Stomach (tissue), 9 donors: ENCODE results near the gene USP3. TPM values are rescaled to one million over a fixed set of nuclear protein-coding genes. Genes with fewer than 3 reads are reported as not detected.

Experiments
- DNase-seq, 2 donors: peaks; one replicate each; pipeline versions ENCODE4 v3.0.0 to v3.0.0-alpha.2; 2013 to 2019
- H3K27ac ChIP-seq, 5 donors: fragments of 200-600 bp in 4 of 5; sonication (generic) in 4 of 5; one replicate each; pipeline ENCODE4 v1.5.1; 2013 to 2019; ENCODE audit warnings: mild to moderate bottlenecking in 1 of 5, moderate library complexity in 1 of 5
- H3K27me3 ChIP-seq, 3 donors: fragments of 200-600 bp; sonication (generic); one replicate each; pipeline ENCODE4 v1.5.1; 2017 to 2019; ENCODE audit warnings: mixed run types in 1 of 3
- H3K36me3 ChIP-seq, 4 donors: fragments of 200-600 bp; sonication (generic); 1 replicate in 3 of 4; 2 replicates in 1 of 4; pipeline ENCODE4 v1.5.1; 2016 to 2019
- H3K4me1 ChIP-seq, 4 donors: fragments of 200-600 bp; sonication (generic); one replicate each; pipeline ENCODE4 v1.5.1; 2016 to 2019
- H3K4me3 ChIP-seq, 4 donors: fragments of 200-600 bp; sonication (generic) in 3 of 4; one replicate each; pipeline ENCODE4 v1.5.1; 2016 to 2019; ENCODE audit warnings: mild to moderate bottlenecking in 1 of 4
- H3K9me3 ChIP-seq, 4 donors: fragments of 200-600 bp; sonication (generic); one replicate each; pipeline ENCODE4 v1.5.1; 2016 to 2019
- EP300 ChIP-seq: sonication (generic); formaldehyde crosslinking; IDR thresholded peaks from one replicate; pipeline ENCODE4 v1.6.1; 2017; ENCODE audit warnings: antibody characterized with exemption
- POLR2A ChIP-seq, 4 donors: fragments of 450-650 bp; IDR thresholded peaks; one replicate each; pipeline ENCODE4 v1.6.1; 2016; ENCODE audit warnings: antibody characterized with exemption in 4 of 4, control low read depth in 2 of 4, mild to moderate bottlenecking in 1 of 4, moderate library complexity in 1 of 4
- POLR2AphosphoS5 ChIP-seq, 3 donors: sonication (generic); formaldehyde crosslinking; IDR thresholded peaks; one replicate each; pipeline ENCODE4 v1.6.1; 2016; ENCODE audit warnings: antibody characterized with exemption in 3 of 3
- WGBS, 5 donors: extraction: QIAGEN DNeasy Blood & Tissue Kit in 3 of 5; methylation state at CpG; one replicate each; pipeline versions ENCODE4 v1.1.5 to v1.1.7; 2013 to 2018; 5-methylcytosine and 5-hydroxymethylcytosine counted together
- intact Hi-C: fragments of 100-400 bp; cut with DNase I; formaldehyde crosslinking; loops from one replicate; pipeline ENCODE4 v1.15.1; 2023; ENCODE audit warnings: low total_unique reads
- polyA plus RNA-seq, 3 donors: library from polyadenylated mRNA; stranded (reverse); fragments of 200-250 nt; gene quantifications; one replicate each; pipeline ENCODE4 v1.2.3, GENCODE V29; 2013
- total RNA-seq, 5 donors: library from RNA; depleted of rRNA; stranded (reverse); fragments of >200 nt; gene quantifications; one replicate each; pipeline versions ENCODE4 v1.1.0 to v1.2.3, GENCODE V29; 2014 to 2016
- TF ChIP-seq, protein P1 (sequence below), 7 experiments: fragments of 450-650 bp in 4 of 7; fragments of 200-600 bp in 3 of 7; sonication (generic) in 3 of 7; IDR thresholded peaks; one replicate each; pipeline ENCODE4 v1.5.1; 2016 to 2019; ENCODE audit warnings: antibody characterized with exemption in 7 of 7, control low read depth in 2 of 7, mild to moderate bottlenecking in 1 of 7
- donor health status: healthy with polysubstance abuse.
- donor health status: Bipolar disorder and iron deficiency.
- donor health status: healthy.

USP3 gene
- total and polyA plus RNA-seq, 8 donors: 10.5 to 174 (median 26.5) TPM

DNA sequence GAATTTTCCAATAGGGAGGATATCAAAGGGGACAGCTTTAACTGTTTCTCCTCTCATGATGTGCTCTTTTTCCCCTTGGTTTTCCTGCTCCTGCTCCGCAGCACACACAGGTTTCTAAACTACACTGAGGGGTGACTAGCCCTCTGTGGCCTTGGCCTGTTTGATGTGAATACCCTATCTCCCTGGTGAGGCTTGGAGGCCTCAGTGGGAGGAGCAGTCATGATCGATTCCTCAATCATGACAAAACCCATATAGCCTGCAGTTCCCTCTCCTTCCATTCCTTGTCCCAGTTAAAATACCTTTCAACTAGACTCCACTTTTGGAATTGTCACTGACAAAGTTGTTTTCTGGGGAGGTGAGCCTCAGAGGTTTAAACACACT is 24.0 kb upstream of the USP3 start:
- Histone ChIP-seq H3K4me3 (no peak overlapping the region), H3K9me3 (no peaks in the 10 kb centered on the region), H3K36me3 (no peaks in the 10 kb centered on the region), H3K27me3 (no peaks in the 10 kb centered on the region), H3K4me1 (peaks cover 10 to 61% (median 28%) of the 10 kb centered on the region in 4 donors), H3K27ac (peak overlapping the region in 2 of 5 donors; percentile 24 to 53)
- no peak for DNase-seq
- TF ChIP-seq, protein P1, sequence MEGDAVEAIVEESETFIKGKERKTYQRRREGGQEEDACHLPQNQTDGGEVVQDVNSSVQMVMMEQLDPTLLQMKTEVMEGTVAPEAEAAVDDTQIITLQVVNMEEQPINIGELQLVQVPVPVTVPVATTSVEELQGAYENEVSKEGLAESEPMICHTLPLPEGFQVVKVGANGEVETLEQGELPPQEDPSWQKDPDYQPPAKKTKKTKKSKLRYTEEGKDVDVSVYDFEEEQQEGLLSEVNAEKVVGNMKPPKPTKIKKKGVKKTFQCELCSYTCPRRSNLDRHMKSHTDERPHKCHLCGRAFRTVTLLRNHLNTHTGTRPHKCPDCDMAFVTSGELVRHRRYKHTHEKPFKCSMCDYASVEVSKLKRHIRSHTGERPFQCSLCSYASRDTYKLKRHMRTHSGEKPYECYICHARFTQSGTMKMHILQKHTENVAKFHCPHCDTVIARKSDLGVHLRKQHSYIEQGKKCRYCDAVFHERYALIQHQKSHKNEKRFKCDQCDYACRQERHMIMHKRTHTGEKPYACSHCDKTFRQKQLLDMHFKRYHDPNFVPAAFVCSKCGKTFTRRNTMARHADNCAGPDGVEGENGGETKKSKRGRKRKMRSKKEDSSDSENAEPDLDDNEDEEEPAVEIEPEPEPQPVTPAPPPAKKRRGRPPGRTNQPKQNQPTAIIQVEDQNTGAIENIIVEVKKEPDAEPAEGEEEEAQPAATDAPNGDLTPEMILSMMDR (IDR thresholded peaks at IDR 0.05): no peak
- no peak for TF ChIP-seq POLR2A (IDR thresholded peaks at IDR 0.05)
- TF ChIP-seq EP300: no peak
- no peak for TF ChIP-seq POLR2AphosphoS5 (IDR thresholded peaks at IDR 0.05)
- intact Hi-C loops: no loop called here
- WGBS, 5 donors: 87 to 97% (median 94%) methylated on average over 2 of the region's 2 CpGs

DNA sequence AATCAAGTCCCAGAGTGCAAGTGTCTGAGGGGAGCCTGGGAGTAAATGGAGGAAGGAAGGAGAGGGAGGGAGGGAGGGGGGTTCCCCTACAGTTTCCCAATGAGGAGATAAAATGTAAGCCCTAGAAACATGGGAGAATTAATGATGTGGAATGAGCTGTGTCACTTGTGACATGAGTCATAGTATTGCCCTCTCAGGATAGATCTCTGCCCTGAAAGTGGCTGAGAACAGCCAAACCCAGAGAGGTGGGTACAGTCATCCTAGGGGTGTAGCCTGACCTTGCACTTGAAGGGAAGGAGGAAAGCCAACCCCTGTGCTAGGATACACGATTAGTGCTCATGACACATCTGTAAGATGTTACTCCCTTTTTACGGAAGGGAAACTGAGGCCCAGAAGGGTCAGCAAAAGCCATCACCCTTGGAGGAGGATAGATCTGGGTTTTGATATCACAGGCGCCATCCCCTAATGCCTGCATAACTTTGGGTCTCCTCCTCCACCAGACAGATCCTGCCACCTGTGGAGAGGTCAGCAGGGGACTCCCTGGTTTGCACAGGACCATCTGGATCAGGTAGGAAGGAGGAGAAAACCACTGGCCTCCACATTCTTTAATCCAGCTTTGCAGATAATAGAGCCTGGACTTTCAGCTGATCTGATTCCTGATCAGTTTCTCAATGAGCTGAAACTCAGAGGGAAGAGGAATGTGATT is 23.1 kb upstream of the USP3 start:
- intact Hi-C loops: no loop called here
- no peaks in the 10 kb centered on the region for H3K9me3 ChIP-seq
- H3K27me3 ChIP-seq: no peaks in the 10 kb centered on the region
- H3K4me3 ChIP-seq: no peak overlapping the region
- peaks cover 3 to 53% (median 21%) of the 10 kb centered on the region in 4 donors for H3K4me1 ChIP-seq
- TF ChIP-seq, protein P1 (IDR thresholded peaks at IDR 0.05): no peak
- TF ChIP-seq POLR2A (IDR thresholded peaks at IDR 0.05): no peak
- no peak for TF ChIP-seq EP300
- 65 to 96% (median 76%) methylated on average over 3 of the region's 3 CpGs for WGBS, 5 donors
- no peaks in the 10 kb centered on the region for H3K36me3 ChIP-seq
- no peak for DNase-seq
- H3K27ac ChIP-seq: no peak overlapping the region

- Histone ChIP-seq H3K4me1 (peaks cover 0 to 60% (median 22%) of the 10 kb centered on the region in 4 donors), H3K27me3 (no peaks in the 10 kb centered on the region), H3K4me3 (no peak overlapping the region), H3K9me3 (no peaks in the 10 kb centered on the region), H3K36me3 (no peaks in the 10 kb centered on the region), H3K27ac (no peak overlapping the region)
- DNase-seq: no peak
- TF ChIP-seq, protein P1 (IDR thresholded peaks at IDR 0.05): no peak
- TF ChIP-seq POLR2AphosphoS5 (IDR thresholded peaks at IDR 0.05) (no peak), POLR2A (IDR thresholded peaks at IDR 0.05) (no peak), EP300 (no peak)
- 81 to 90% (median 87%) methylated on average over 7 of the region's 7 CpGs for WGBS, 5 donors
- intact Hi-C loops: no loop called here
Observed at GRCh38 chr15:63482874-63483323, 21.5 kb upstream of the USP3 start.

DNA sequence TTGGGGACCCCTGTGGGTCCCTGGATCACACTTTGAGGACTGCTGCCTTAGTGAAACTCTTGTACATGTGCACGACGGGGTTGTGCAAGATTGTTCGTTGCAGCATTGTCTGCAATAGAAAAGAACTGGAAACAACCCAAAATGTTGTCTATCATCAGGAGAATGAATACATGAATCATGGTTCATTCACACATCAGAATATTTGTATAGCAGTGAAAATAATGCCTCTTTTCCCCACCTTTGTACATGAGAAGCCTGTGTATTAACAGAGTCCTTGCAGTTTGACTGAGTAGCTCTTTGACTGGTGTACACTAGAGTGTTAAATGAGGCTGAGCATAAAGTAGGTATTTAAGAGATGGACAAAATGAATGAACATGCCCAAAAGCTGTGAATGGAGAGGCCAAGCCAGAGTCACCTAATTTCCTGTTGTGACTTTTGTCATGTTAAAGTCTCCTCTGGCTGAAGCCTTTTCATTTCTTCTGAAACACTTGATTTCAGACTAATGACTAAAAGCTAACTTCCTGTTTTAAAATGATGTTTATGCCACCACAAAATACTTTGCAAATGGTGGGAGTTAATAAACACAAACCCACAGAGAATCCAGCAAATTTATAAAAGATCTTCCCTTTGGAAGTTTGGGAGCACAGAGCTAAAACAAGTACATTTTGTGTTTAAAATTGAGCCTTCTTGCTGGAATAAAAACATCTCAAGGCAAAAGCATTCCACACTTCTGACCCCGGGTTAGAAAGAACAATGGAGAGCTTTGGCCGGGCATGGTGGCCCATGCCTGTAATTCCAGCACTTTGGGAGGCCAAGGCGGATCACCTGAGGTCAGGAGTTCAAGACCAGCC is 20.6 kb upstream of the USP3 start:
- Histone ChIP-seq H3K36me3 (no peaks in the 10 kb centered on the region), H3K27me3 (no peaks in the 10 kb centered on the region), H3K4me1 (peaks cover 0 to 68% (median 22%) of the 10 kb centered on the region in 4 donors), H3K4me3 (no peak overlapping the region), H3K27ac (peak overlapping the region in 2 of 5 donors; percentile 4 to 62), H3K9me3 (no peaks in the 10 kb centered on the region)
- intact Hi-C loops: no loop called here
- TF ChIP-seq, protein P1 (IDR thresholded peaks at IDR 0.05): no peak
- no peak for TF ChIP-seq POLR2AphosphoS5 (IDR thresholded peaks at IDR 0.05)
- no peak for TF ChIP-seq EP300
- no peak for TF ChIP-seq POLR2A (IDR thresholded peaks at IDR 0.05)
- 53 to 70% (median 66%) methylated on average over 6 of the region's 6 CpGs for WGBS, 5 donors
- no peak for DNase-seq
